ENCODE measurements around the gene KIF26A. TPM values are rescaled to one million over a fixed set of nuclear protein-coding genes. Genes with fewer than 3 reads are reported as not detected.

The KIF26A gene
- total RNA-seq, 2 donors from 2014 or later: 3.9 to 4.7 TPM

DNA sequence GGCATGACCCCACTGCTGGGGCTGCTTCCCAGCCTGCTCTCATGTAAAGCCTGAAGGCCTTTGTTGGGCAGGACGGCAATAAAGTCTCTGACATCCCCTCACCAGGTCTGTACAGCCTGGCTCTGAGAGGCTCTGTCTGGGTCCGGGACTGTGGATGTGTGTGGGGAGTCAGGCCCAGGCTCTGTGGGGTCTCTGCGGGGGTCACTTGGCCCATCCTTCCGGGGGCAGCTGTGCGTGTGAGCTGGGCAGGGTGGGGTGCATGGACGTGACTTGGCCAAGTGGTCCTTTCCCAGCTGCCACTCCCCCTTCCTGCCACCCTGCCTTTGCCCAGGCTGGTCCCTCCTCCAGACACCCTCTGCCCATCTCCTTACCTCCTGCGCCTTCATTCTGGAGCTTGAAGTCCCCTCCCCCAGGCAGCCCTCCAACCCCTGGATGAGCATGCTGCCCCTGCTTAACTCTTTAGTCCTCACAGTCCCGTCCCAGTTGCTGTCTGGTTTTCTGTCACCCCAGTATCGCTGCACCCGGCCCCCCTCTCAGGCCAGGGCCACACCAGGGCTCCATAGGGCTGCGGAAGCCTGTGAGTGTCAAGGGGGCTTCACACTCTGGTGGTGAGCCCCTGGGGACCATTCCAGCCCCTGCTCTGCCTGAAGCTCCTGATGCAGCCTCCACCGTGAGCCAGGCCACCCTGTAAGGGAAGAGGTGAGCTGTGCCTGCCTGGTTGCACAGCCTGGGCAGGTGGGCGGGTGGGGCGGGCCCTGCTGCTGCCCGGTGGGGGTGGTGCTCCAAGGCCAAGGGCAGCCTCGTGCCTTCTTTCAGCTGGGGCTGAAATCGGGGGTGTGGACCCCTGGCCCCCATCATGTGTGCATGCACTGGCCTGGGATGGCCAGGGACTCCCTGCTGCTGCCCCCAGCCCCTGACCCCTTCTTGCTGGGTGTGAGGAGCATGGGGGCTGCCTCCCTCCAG lies 25.5 kb upstream of the KIF26A start:
- Mint-ChIP-seq H3K27ac (no peak overlapping the region), H3K27me3 (peaks cover 8% of the 10 kb centered on the region), H3K4me1 (peaks cover 3% of the 10 kb centered on the region), H3K4me3 (no peak overlapping the region), H3K36me3 (ENCODE audit: low read depth) (no peaks in the 10 kb centered on the region)
- ATAC-seq (no peak), DNase-seq (no peak)
- no peaks in the 10 kb centered on the region for H3K9me3 ChIP-seq (ENCODE audit: control insufficient read depth, low read length, poor library complexity, severe bottlenecking)

GRCh38 chr14:104113631-104114420 lies 24.6 kb upstream of the KIF26A start:
- ATAC-seq (no peak), DNase-seq (peak in 1 of 3 donors; percentile 2)
- no peaks in the 10 kb centered on the region for H3K9me3 ChIP-seq (ENCODE audit: control insufficient read depth, low read length, poor library complexity, severe bottlenecking)
- H3K4me1 Mint-ChIP-seq: peaks cover 8% of the 10 kb centered on the region
- H3K36me3 Mint-ChIP-seq (ENCODE audit: low read depth): no peaks in the 10 kb centered on the region
- H3K4me3 Mint-ChIP-seq: no peak overlapping the region
- no peak overlapping the region for H3K27ac Mint-ChIP-seq
- peaks cover 18% of the 10 kb centered on the region for H3K27me3 Mint-ChIP-seq

DNA sequence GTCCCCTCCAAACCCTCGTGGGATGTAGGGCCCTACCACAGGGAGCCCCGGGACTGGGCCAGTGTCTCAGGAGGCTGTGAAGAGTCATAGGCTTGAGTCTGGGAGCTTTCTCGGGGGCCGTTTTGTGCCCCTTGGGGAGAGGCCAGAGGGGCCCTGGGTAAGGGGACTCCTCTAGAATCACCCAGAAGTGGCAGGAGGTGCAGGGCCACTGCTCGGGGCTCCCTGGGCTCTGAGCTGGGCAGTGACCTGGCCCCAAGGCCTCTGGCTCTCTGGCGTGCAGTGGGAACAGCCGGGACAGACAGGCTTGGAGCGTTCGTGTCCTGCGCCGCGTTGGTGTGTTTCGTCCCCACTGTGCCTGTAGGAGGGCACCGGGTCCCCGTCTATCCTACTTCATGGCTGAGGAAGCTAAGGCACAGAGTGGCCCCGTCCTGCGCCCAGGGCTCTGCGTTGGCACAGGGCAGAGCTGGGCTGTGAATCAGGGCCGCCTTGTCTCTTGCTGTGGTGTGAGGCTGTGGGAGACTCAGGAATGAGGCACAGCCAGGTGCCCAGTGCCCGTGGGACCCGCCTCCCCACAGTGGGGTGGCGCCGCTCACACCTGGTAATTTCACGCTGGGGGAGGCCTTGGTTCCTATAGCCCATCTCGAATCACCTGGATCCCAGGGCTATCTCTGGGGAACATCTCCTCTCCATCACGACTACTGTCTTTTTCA lies 23.8 kb upstream of the KIF26A start:
- ATAC-seq: no peak
- H3K27me3 Mint-ChIP-seq: peaks cover 22% of the 10 kb centered on the region
- no peak overlapping the region for H3K27ac Mint-ChIP-seq
- DNase-seq: peak in 1 of 3 donors; percentile 3
- no peak overlapping the region for H3K4me3 Mint-ChIP-seq
- H3K9me3 ChIP-seq (ENCODE audit: control insufficient read depth, low read length, poor library complexity, severe bottlenecking): no peaks in the 10 kb centered on the region
- no peaks in the 10 kb centered on the region for H3K36me3 Mint-ChIP-seq (ENCODE audit: low read depth)
- H3K4me1 Mint-ChIP-seq: peaks cover 6% of the 10 kb centered on the region

DNA sequence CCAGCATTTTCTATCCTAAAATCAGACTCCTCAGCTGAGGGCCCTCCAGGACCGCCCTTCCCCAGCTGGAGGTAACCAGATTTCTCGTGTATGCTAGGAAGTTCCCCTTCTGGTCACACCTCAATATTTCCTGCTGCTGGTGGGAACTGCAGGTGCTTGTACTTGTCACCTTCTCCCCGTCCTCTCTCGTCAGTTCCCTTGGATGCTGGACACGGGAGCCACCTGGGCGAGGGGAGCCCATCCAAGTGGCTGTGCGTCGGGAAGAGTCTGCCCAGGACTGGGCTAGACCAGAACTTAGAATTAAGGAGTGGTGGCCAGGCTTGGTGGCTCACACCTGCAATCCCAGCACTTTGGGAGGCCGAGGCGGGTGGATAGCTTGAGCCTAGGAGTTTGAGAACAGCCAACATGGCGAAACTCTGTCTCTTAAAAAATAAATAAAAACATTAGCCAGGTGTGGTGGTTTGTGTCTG lies 23.2 kb upstream of the KIF26A start:
- no peaks in the 10 kb centered on the region for H3K9me3 ChIP-seq (ENCODE audit: control insufficient read depth, low read length, poor library complexity, severe bottlenecking)
- peaks cover 6% of the 10 kb centered on the region for H3K4me1 Mint-ChIP-seq

DNA sequence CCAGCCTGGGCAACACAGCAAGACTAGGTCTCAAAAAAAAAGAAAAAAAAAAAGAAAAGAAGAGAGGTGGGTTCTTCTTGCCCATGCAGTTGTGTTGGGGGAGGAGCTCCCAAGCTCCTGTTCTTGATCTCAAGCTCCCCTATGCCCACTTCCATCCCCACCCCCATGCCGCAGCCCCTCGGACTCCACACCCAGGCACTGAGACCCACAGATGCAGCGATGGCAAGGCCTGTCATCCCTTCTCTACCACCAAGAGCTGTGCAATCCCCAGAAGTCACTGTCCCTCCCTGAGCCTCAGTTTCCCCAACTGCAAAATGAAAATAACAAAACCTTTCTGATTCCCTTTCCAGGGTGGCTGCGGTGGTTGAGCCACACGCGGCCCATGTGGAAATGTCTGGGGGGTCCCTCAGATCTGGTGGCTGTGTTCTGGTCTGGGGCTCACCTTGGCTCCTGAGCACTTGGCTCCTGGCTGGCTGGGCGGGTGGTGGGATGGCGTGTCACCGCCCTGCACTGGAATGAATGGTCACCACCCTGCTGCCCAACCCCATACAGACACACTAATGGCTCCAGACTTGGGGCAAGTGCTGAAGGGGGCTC lies 22.6 kb upstream of the KIF26A start:
- Mint-ChIP-seq H3K27me3 (peaks cover 34% of the 10 kb centered on the region), H3K36me3 (ENCODE audit: low read depth) (no peaks in the 10 kb centered on the region), H3K4me1 (peaks cover 6% of the 10 kb centered on the region), H3K27ac (no peak overlapping the region), H3K4me3 (peak overlapping the region; percentile 75)
- H3K9me3 ChIP-seq (ENCODE audit: control insufficient read depth, low read length, poor library complexity, severe bottlenecking): no peaks in the 10 kb centered on the region
- DNase-seq (peak in 1 of 3 donors; percentile 2), ATAC-seq (no peak)

More for the DNA sequence above, 23.2 kb upstream of the KIF26A start:
- DNase-seq: peak in 1 of 3 donors; percentile 3
- peak overlapping the region; percentile 75 for H3K4me3 Mint-ChIP-seq
- ATAC-seq: no peak
- H3K36me3 Mint-ChIP-seq (ENCODE audit: low read depth): no peaks in the 10 kb centered on the region
- peaks cover 28% of the 10 kb centered on the region for H3K27me3 Mint-ChIP-seq
- H3K27ac Mint-ChIP-seq: no peak overlapping the region

GRCh38 chr14:104116288-104116755 lies 22.1 kb upstream of the KIF26A start:
- H3K27me3 Mint-ChIP-seq: peaks cover 37% of the 10 kb centered on the region
- H3K4me1 Mint-ChIP-seq: peaks cover 4% of the 10 kb centered on the region
- no peaks in the 10 kb centered on the region for H3K36me3 Mint-ChIP-seq (ENCODE audit: low read depth)
- ATAC-seq (no peak), DNase-seq (peak in 1 of 3 donors; percentile 3)
- no peak overlapping the region for H3K27ac Mint-ChIP-seq
- no peaks in the 10 kb centered on the region for H3K9me3 ChIP-seq (ENCODE audit: control insufficient read depth, low read length, poor library complexity, severe bottlenecking)
- peak overlapping the region; percentile 75 for H3K4me3 Mint-ChIP-seq

DNA sequence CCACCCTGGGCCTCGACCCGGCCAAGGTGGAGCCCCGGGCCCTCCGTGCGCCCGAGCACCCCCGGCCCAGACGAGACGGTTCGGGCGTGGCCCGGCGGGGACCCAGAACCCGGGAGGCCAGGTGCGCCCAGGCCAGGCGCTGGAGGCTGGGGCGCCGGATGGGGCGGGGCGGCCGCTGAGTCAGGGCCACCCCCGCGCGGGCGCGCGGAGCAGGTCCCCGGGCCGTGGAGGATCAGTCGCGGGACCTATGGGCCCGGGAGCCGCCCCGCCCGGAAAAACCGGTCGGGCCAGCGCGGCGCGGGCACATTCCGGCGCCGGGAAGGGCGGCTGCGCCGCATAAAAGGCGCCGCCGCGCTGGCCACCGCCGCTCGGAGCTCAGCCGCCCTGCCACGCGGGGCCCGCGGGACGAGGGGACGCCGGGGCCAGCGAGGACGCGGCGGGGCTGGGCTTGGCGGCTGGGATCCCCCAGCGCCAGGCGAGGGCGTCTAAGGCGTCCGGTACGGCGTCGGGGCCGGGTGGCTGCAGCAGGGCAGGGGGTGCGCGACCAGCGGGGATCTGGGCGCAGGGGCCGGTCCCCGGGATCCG lies 21.5 kb upstream of the KIF26A start:
- no peak overlapping the region for H3K27ac Mint-ChIP-seq

DNA sequence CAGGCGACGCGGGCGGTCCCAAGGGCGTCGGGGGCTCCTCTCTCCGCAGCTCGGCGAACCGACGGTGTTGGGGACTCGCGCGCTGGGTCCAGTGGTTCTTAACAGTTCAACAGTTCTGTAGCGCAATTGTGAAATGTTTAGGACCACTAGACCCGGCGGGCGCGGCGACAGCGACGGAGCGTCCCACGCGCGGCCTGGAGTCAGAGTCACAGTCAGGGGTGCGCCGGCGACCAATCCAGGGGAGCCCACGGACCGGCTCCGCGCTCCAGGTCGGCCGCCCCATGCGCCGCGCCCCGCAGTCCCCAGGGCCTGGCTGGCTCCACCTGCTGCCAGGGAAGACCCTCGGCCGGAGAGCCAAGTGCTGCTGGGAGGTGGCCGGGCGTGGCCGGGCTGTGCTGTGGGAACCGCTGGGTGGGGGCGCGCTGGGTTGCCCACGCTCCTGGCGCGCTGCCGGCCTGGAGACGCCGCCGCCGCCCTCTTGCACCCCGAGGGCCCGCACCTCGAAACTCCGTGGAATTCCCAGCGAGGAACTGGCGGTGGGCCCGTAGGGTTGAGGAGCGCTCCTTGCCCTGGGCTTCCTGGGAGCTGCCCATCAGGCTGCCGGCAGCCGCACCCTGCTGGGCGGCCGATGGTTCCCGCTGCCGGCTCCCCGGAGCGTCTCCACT lies 20.9 kb upstream of the KIF26A start:
- no peaks in the 10 kb centered on the region for H3K36me3 Mint-ChIP-seq (ENCODE audit: low read depth)
- DNase-seq: peak in 2 of 3 donors; percentile 6 to 8
- ATAC-seq: no peak
- no peak overlapping the region for H3K27ac Mint-ChIP-seq
- no peaks in the 10 kb centered on the region for H3K9me3 ChIP-seq (ENCODE audit: control insufficient read depth, low read length, poor library complexity, severe bottlenecking)
- H3K4me1 Mint-ChIP-seq: peaks cover 4% of the 10 kb centered on the region
- H3K27me3 Mint-ChIP-seq: peaks cover 37% of the 10 kb centered on the region
- peak overlapping the region; percentile 73 for H3K4me3 Mint-ChIP-seq

More for the DNA sequence above, 21.5 kb upstream of the KIF26A start:
- peaks cover 37% of the 10 kb centered on the region for H3K27me3 Mint-ChIP-seq
- no peak for ATAC-seq
- peak overlapping the region; percentile 73 for H3K4me3 Mint-ChIP-seq
- peak in 2 of 3 donors; percentile 4 to 8 for DNase-seq
- no peaks in the 10 kb centered on the region for H3K36me3 Mint-ChIP-seq (ENCODE audit: low read depth)
- H3K4me1 Mint-ChIP-seq: peaks cover 4% of the 10 kb centered on the region
- no peaks in the 10 kb centered on the region for H3K9me3 ChIP-seq (ENCODE audit: control insufficient read depth, low read length, poor library complexity, severe bottlenecking)

GRCh38 chr14:104118006-104118844 lies 20.2 kb upstream of the KIF26A start:
- no peaks in the 10 kb centered on the region for H3K9me3 ChIP-seq (ENCODE audit: control insufficient read depth, low read length, poor library complexity, severe bottlenecking)
- Mint-ChIP-seq H3K4me3 (no peak overlapping the region), H3K27ac (no peak overlapping the region), H3K27me3 (peaks cover 37% of the 10 kb centered on the region), H3K4me1 (peaks cover 4% of the 10 kb centered on the region), H3K36me3 (ENCODE audit: low read depth) (no peaks in the 10 kb centered on the region)
- DNase-seq (peak in 2 of 3 donors; percentile 2 to 11), ATAC-seq (no peak)

DNA sequence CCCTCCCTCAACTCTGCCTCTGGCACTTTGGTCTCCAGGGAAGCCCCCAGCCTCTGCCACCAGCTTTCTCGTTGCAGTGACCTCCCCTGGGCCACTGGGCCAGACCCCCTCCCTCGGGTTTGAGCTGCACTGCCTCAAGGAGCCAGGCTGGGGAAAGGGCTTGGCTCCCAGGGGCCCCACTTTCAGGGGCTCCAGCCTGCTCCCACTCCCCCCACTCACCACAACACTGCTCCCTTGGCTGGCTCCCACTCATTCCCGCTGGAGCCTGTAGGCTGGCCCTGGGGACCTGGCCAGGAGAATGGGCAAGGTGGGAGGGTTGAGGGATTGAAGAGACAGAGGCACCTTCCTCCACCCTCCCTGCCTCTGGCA lies 19.3 kb upstream of the KIF26A start:
- H3K4me3 Mint-ChIP-seq: no peak overlapping the region
- H3K4me1 Mint-ChIP-seq: peaks cover 4% of the 10 kb centered on the region
- H3K27me3 Mint-ChIP-seq: peaks cover 37% of the 10 kb centered on the region

More for the DNA sequence above, 19.3 kb upstream of the KIF26A start:
- no peak for ATAC-seq
- peak in 2 of 3 donors; percentile 2 to 7 for DNase-seq
- Mint-ChIP-seq H3K27ac (no peak overlapping the region), H3K36me3 (ENCODE audit: low read depth) (no peaks in the 10 kb centered on the region)
- no peaks in the 10 kb centered on the region for H3K9me3 ChIP-seq (ENCODE audit: control insufficient read depth, low read length, poor library complexity, severe bottlenecking)

All from T-helper 17 cell (primary cell).